ENCODE data around the gene PLCB1.
A peak's percentile ranks its signal among the peaks of the same experiment; 100 is the strongest.

The PLCB1 gene

GRCh38 chr20:8368670-8369069, 236.6 kb downstream of the PLCB1 start:
- Histone ChIP-seq H2AFZ (ENCODE audit: low read length) (no peak overlapping the region), H4K20me1 (ENCODE audit: insufficient read depth, low read length) (no peaks in the 10 kb centered on the region), H3K9me2 (ENCODE audit: low read depth, low read length) (no peaks in the 10 kb centered on the region), H3K9ac (ENCODE audit: low read length) (no peak overlapping the region), H3K79me2 (ENCODE audit: insufficient read depth, low read length) (no peaks in the 10 kb centered on the region), H3K9me3 (ENCODE audit: low read length) (no peaks in the 10 kb centered on the region), H3F3A (ENCODE audit: insufficient read depth, low read length) (no peaks in the 10 kb centered on the region), H3K4me1 (ENCODE audit: insufficient read depth, low read length, severe bottlenecking) (peaks cover 35% of the 10 kb centered on the region), H3K36me3 (ENCODE audit: insufficient read depth, low read length) (no peaks in the 10 kb centered on the region), H3K27me3 (ENCODE audit: insufficient read depth, low read length) (no peaks in the 10 kb centered on the region), H3K4me2 (ENCODE audit: low read length) (no peak overlapping the region), H3K27ac (ENCODE audit: low read depth, low read length, poor library complexity, severe bottlenecking) (no peak overlapping the region), H3K4me3 (ENCODE audit: low read depth, low read length, poor library complexity, severe bottlenecking) (no peak overlapping the region)
- TF ChIP-seq EZH2 (IDR thresholded peaks at IDR 0.05; ENCODE audit: borderline replicate concordance, low read length) = no peak

GRCh38 chr20:8369311-8369710, 237.2 kb downstream of the PLCB1 start:
- Histone ChIP-seq H3K27me3 (ENCODE audit: insufficient read depth, low read length) (no peaks in the 10 kb centered on the region), H3K27ac (ENCODE audit: low read depth, low read length, poor library complexity, severe bottlenecking) (peak overlapping the region; percentile 25), H3K9ac (ENCODE audit: low read length) (no peak overlapping the region), H3K9me2 (ENCODE audit: low read depth, low read length) (no peaks in the 10 kb centered on the region), H3F3A (ENCODE audit: insufficient read depth, low read length) (no peaks in the 10 kb centered on the region), H3K4me3 (ENCODE audit: low read depth, low read length, poor library complexity, severe bottlenecking) (no peak overlapping the region), H2AFZ (ENCODE audit: low read length) (peak overlapping the region; percentile 84; the same call in 1 of the 2 replicates), H3K36me3 (ENCODE audit: insufficient read depth, low read length) (no peaks in the 10 kb centered on the region), H3K4me2 (ENCODE audit: low read length) (peak overlapping the region; percentile 22; the same call in 1 of the 2 replicates), H3K9me3 (ENCODE audit: low read length) (no peaks in the 10 kb centered on the region), H3K79me2 (ENCODE audit: insufficient read depth, low read length) (no peaks in the 10 kb centered on the region), H3K4me1 (ENCODE audit: insufficient read depth, low read length, severe bottlenecking) (peaks cover 35% of the 10 kb centered on the region), H4K20me1 (ENCODE audit: insufficient read depth, low read length) (no peaks in the 10 kb centered on the region)
- TF ChIP-seq EZH2 (IDR thresholded peaks at IDR 0.05; ENCODE audit: borderline replicate concordance, low read length) (no peak), CTCF (IDR thresholded peaks at IDR 0.05; ENCODE audit: low read length) (no peak)

- Histone ChIP-seq H3K4me3 (ENCODE audit: low read depth, low read length, poor library complexity, severe bottlenecking) (no peak overlapping the region), H3K27ac (ENCODE audit: low read depth, low read length, poor library complexity, severe bottlenecking) (no peak overlapping the region), H3K79me2 (ENCODE audit: insufficient read depth, low read length) (no peaks in the 10 kb centered on the region), H3K9me3 (ENCODE audit: low read length) (no peaks in the 10 kb centered on the region), H3K27me3 (ENCODE audit: insufficient read depth, low read length) (no peaks in the 10 kb centered on the region), H3K4me1 (ENCODE audit: insufficient read depth, low read length, severe bottlenecking) (peaks cover 42% of the 10 kb centered on the region), H4K20me1 (ENCODE audit: insufficient read depth, low read length) (no peaks in the 10 kb centered on the region), H3K36me3 (ENCODE audit: insufficient read depth, low read length) (no peaks in the 10 kb centered on the region), H3K4me2 (ENCODE audit: low read length) (peak overlapping the region; percentile 43; the same call in 1 of the 2 replicates), H3K9me2 (ENCODE audit: low read depth, low read length) (no peaks in the 10 kb centered on the region), H3K9ac (ENCODE audit: low read length) (no peak overlapping the region), H2AFZ (ENCODE audit: low read length) (no peak overlapping the region), H3F3A (ENCODE audit: insufficient read depth, low read length) (no peaks in the 10 kb centered on the region)
- TF ChIP-seq EZH2 (IDR thresholded peaks at IDR 0.05; ENCODE audit: borderline replicate concordance, low read length) (no peak), CTCF (IDR thresholded peaks at IDR 0.05; ENCODE audit: low read length) (no peak)
Measured at GRCh38 chr20:8370774-8371173, 238.7 kb downstream of the PLCB1 start.

GRCh38 chr20:8372824-8373380, 240.8 kb downstream of the PLCB1 start:
- Histone ChIP-seq H3K4me3 (ENCODE audit: low read depth, low read length, poor library complexity, severe bottlenecking) (no peak overlapping the region), H3K9ac (ENCODE audit: low read length) (no peak overlapping the region), H3K27ac (ENCODE audit: low read depth, low read length, poor library complexity, severe bottlenecking) (no peak overlapping the region), H3K9me3 (ENCODE audit: low read length) (no peaks in the 10 kb centered on the region), H3K36me3 (ENCODE audit: insufficient read depth, low read length) (no peaks in the 10 kb centered on the region), H3K79me2 (ENCODE audit: insufficient read depth, low read length) (no peaks in the 10 kb centered on the region), H3F3A (ENCODE audit: insufficient read depth, low read length) (no peaks in the 10 kb centered on the region), H3K27me3 (ENCODE audit: insufficient read depth, low read length) (no peaks in the 10 kb centered on the region), H3K4me1 (ENCODE audit: insufficient read depth, low read length, severe bottlenecking) (peaks cover 42% of the 10 kb centered on the region), H2AFZ (ENCODE audit: low read length) (peak overlapping the region; percentile 73; the same call in 1 of the 2 replicates), H4K20me1 (ENCODE audit: insufficient read depth, low read length) (no peaks in the 10 kb centered on the region), H3K9me2 (ENCODE audit: low read depth, low read length) (no peaks in the 10 kb centered on the region), H3K4me2 (ENCODE audit: low read length) (no peak overlapping the region)
- no peak for TF ChIP-seq CTCF (IDR thresholded peaks at IDR 0.05; ENCODE audit: low read length)
